Measurements from ENCODE around the gene TDP2.

The TDP2 gene

DNA sequence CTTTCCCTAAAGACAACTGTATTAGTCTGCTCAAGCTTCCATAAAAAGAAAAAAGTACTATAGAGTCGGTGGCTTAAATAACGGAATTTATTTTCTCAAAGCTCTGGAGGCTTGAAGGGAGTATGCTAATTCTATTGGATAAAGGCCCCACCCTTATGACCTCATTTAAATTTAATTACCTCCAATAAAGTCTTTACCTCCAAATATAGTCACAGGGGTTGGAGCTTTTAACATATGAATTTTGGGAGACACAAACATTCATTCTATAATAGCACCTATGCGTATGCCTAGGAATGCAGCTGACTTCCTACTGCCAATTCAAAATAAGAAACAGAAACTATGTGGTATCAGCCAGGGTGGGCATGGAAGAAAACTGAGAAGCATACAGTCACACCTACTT is 46.1 kb downstream of the TDP2 start:
- H3K79me2 ChIP-seq (ENCODE audit: insufficient read depth, low read length): no peaks in the 10 kb centered on the region
- no peaks in the 10 kb centered on the region for H3K36me3 ChIP-seq (ENCODE audit: insufficient read depth, low read length)
- TF ChIP-seq EZH2phosphoT487 (IDR thresholded peaks at IDR 0.05; ENCODE audit: borderline replicate concordance): no peak
- TF ChIP-seq, protein P1, sequence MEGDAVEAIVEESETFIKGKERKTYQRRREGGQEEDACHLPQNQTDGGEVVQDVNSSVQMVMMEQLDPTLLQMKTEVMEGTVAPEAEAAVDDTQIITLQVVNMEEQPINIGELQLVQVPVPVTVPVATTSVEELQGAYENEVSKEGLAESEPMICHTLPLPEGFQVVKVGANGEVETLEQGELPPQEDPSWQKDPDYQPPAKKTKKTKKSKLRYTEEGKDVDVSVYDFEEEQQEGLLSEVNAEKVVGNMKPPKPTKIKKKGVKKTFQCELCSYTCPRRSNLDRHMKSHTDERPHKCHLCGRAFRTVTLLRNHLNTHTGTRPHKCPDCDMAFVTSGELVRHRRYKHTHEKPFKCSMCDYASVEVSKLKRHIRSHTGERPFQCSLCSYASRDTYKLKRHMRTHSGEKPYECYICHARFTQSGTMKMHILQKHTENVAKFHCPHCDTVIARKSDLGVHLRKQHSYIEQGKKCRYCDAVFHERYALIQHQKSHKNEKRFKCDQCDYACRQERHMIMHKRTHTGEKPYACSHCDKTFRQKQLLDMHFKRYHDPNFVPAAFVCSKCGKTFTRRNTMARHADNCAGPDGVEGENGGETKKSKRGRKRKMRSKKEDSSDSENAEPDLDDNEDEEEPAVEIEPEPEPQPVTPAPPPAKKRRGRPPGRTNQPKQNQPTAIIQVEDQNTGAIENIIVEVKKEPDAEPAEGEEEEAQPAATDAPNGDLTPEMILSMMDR (conservative IDR thresholded peaks at IDR 0.05; ENCODE audit: low read length): no peak

DNA sequence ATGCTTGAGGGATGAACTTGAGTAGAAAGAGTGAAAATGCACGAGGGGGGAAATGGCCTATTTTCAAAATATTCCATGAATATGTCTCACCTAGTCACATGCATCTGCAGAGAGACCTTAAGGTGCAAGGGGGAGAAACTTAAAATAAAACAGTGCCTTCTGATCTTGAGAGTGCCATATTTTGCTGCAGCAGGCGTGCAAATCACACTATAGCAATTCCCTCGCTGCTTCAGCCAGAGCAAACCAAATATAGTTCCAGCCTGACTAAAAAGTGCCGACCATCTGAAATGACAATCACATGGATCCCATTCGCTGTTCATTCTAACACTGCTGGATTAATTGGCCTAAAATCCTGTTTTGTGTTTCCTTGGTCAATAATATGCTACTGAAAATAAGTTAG is 47.0 kb downstream of the TDP2 start:
- no peaks in the 10 kb centered on the region for H3K27me3 ChIP-seq (ENCODE audit: insufficient read depth, low read length, poor library complexity, severe bottlenecking)
- H2AFZ ChIP-seq (ENCODE audit: low read length): no peak overlapping the region
- H3K9me2 ChIP-seq (replicated peaks; ENCODE audit: low read depth, low read length): no peaks in the 10 kb centered on the region
- H3F3A ChIP-seq (ENCODE audit: low read depth): no peaks in the 10 kb centered on the region
- H3K36me3 ChIP-seq (ENCODE audit: insufficient read depth, low read length): no peaks in the 10 kb centered on the region
- H3K9me3 ChIP-seq (ENCODE audit: insufficient read depth, low read depth, low read length): no peaks in the 10 kb centered on the region
- no peak for TF ChIP-seq EZH2phosphoT487 (IDR thresholded peaks at IDR 0.05; ENCODE audit: borderline replicate concordance)
- TF ChIP-seq, protein P1 (conservative IDR thresholded peaks at IDR 0.05; ENCODE audit: low read length): no peak
- H3K9ac ChIP-seq (ENCODE audit: low read depth, low read length, poor library complexity, severe bottlenecking): no peak overlapping the region
- H3K4me2 ChIP-seq (ENCODE audit: low read depth, low read length, poor library complexity, severe bottlenecking): no peak overlapping the region
- H4K20me1 ChIP-seq (ENCODE audit: insufficient read depth, low read length, poor library complexity, severe bottlenecking): no peaks in the 10 kb centered on the region
- no peaks in the 10 kb centered on the region for H3K4me1 ChIP-seq (ENCODE audit: insufficient read depth, low read length, poor library complexity, severe bottlenecking)
- H3K79me2 ChIP-seq (ENCODE audit: insufficient read depth, low read length): no peaks in the 10 kb centered on the region
- no peak overlapping the region for H3K4me3 ChIP-seq (ENCODE audit: low read length, poor library complexity, severe bottlenecking)

More for the DNA sequence above, 46.1 kb downstream of the TDP2 start:
- Histone ChIP-seq H3K9ac (ENCODE audit: low read depth, low read length, poor library complexity, severe bottlenecking) (no peak overlapping the region), H3K27me3 (ENCODE audit: insufficient read depth, low read length, poor library complexity, severe bottlenecking) (no peaks in the 10 kb centered on the region), H3K9me3 (ENCODE audit: insufficient read depth, low read depth, low read length) (no peaks in the 10 kb centered on the region), H2AFZ (ENCODE audit: low read length) (no peak overlapping the region), H3K4me3 (ENCODE audit: low read length, poor library complexity, severe bottlenecking) (no peak overlapping the region), H3K4me2 (ENCODE audit: low read depth, low read length, poor library complexity, severe bottlenecking) (no peak overlapping the region), H4K20me1 (ENCODE audit: insufficient read depth, low read length, poor library complexity, severe bottlenecking) (no peaks in the 10 kb centered on the region), H3K4me1 (ENCODE audit: insufficient read depth, low read length, poor library complexity, severe bottlenecking) (no peaks in the 10 kb centered on the region), H3K9me2 (replicated peaks; ENCODE audit: low read depth, low read length) (no peaks in the 10 kb centered on the region), H3F3A (ENCODE audit: low read depth) (no peaks in the 10 kb centered on the region)

GRCh38 chr6:24614648-24615047 is 52.1 kb downstream of the TDP2 start:
- no peaks in the 10 kb centered on the region for H3K36me3 ChIP-seq (ENCODE audit: insufficient read depth, low read length)
- TF ChIP-seq, protein P1 (conservative IDR thresholded peaks at IDR 0.05; ENCODE audit: low read length): no peak
- no peak for TF ChIP-seq EZH2phosphoT487 (IDR thresholded peaks at IDR 0.05; ENCODE audit: borderline replicate concordance)

More at GRCh38 chr6:24614648-24615047, 52.1 kb downstream of the TDP2 start:
- Histone ChIP-seq H3K4me3 (ENCODE audit: low read length, poor library complexity, severe bottlenecking) (no peak overlapping the region), H3K9ac (ENCODE audit: low read depth, low read length, poor library complexity, severe bottlenecking) (no peak overlapping the region), H4K20me1 (ENCODE audit: insufficient read depth, low read length, poor library complexity, severe bottlenecking) (no peaks in the 10 kb centered on the region), H3F3A (ENCODE audit: low read depth) (no peaks in the 10 kb centered on the region), H2AFZ (ENCODE audit: low read length) (no peak overlapping the region), H3K27me3 (ENCODE audit: insufficient read depth, low read length, poor library complexity, severe bottlenecking) (no peaks in the 10 kb centered on the region), H3K9me2 (replicated peaks; ENCODE audit: low read depth, low read length) (no peaks in the 10 kb centered on the region), H3K9me3 (ENCODE audit: insufficient read depth, low read depth, low read length) (no peaks in the 10 kb centered on the region), H3K4me2 (ENCODE audit: low read depth, low read length, poor library complexity, severe bottlenecking) (no peak overlapping the region), H3K79me2 (ENCODE audit: insufficient read depth, low read length) (no peaks in the 10 kb centered on the region), H3K4me1 (ENCODE audit: insufficient read depth, low read length, poor library complexity, severe bottlenecking) (no peaks in the 10 kb centered on the region)
